22Rv1 (cell line): ENCODE results near the gene TP53TG5.

Experiments
- H3K27ac ChIP-seq: fragments of 450-650 bp; 2 replicates; pipeline ENCODE4 v1.5.1; 2017
- CTCF ChIP-seq: fragments of 450-650 bp; IDR thresholded peaks from 2 replicates; pipeline ENCODE4 v1.5.1; 2017; ENCODE audit warnings: mild to moderate bottlenecking
- ZFX ChIP-seq: fragments of 450-650 bp; IDR thresholded peaks from 2 replicates; pipeline ENCODE4 v1.6.1; 2017; ENCODE audit warnings: antibody characterized with exemption, borderline replicate concordance

TP53TG5 gene

GRCh38 chr20:45378191-45378590, at the start of gene TP53TG5:
Gene TP53TG5, minus strand, starts transcription at chr20:45378325. Its CDS starts 89 bp downstream, at chr20:45378236.
- TF ChIP-seq CTCF (no peak), ZFX (no peak)
- no peak within 1 kb of the TSS for H3K27ac ChIP-seq

GRCh38 chr20:45427236-45428149, 49.4 kb upstream of the TP53TG5 start:
- TF ChIP-seq CTCF (no peak), ZFX (no peak)
- H3K27ac ChIP-seq = no peak overlapping the region

DNA sequence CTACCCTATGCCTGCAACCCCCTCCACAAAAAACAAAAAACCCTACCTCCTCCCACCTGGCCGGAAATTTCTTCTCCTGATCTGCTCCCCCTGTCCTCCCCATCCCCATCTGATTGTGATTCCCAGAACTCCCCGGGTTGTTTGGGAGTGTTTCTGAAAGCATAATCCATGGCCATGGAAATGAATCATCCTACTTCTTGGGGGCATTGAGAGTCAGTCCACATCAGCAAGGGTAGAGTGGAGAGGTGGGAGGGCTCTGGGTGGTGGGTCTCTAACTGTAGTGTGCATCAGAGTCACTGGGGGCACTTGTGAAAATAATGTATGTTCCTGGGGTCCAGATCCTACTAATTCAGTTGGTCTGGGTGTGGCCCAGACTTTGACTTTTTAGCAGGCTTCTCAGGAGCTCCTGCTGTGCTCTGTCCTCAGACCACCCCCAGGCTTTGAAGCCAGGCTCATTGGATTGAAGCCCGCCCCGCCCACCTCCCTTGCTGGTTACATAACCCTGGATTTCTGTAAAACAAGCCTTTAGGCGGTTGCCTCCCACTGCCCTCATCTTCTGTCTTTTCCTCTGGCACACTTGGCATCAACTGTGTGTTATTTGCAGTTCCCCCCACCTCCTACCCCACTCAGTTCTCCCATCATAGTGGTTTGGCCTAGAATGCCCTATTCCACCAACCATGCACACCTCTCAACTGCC, 48.3 kb upstream of the TP53TG5 start:
- H3K27ac ChIP-seq = no peak overlapping the region
- TF ChIP-seq ZFX (no peak), CTCF (no peak)

GRCh38 chr20:45425561-45425960, 47.4 kb upstream of the TP53TG5 start:
- TF ChIP-seq ZFX (no peak), CTCF (no peak)
- H3K27ac ChIP-seq = no peak overlapping the region

GRCh38 chr20:45423700-45424099, 45.6 kb upstream of the TP53TG5 start:
- TF ChIP-seq ZFX (no peak), CTCF (no peak)
- H3K27ac ChIP-seq = no peak overlapping the region

DNA sequence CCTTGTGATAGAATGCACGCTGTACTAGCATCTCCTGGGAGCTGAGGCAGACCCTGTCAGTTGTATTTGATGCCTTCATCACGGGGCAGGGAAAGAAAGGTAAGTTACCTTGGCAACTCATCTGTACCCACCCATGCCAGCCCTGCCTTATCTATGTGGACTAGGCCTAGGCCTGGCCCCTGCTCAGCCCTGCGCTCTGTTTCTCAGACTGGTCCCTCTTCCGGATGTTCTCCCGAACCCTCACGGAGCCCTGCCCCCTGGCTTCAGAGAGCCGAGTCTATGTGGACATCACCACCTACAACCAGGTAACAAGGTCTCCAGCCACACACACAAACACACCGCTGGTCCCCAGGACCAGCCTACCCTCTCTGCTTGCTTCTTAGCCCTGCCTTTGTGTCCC, 42.0 kb upstream of the TP53TG5 start:
- TF ChIP-seq ZFX (no peak), CTCF (no peak)
- H3K27ac ChIP-seq = no peak overlapping the region
